Activated T-cell treated with anti-CD3 and anti-CD28 coated beads, Interleukin-2, amount 50 U/mL, for 1 hour (primary cell): ENCODE measurements around the gene TNFSF11.

ENCODE experiments used
- DNase-seq: peaks from one replicate; pipeline ENCODE4 v3.0.0-alpha.2; 2020

Gene TNFSF11

GRCh38 chr13:42561752-42562467 lies 12.0 kb upstream of the TNFSF11 start:
- no peak for DNase-seq

DNA sequence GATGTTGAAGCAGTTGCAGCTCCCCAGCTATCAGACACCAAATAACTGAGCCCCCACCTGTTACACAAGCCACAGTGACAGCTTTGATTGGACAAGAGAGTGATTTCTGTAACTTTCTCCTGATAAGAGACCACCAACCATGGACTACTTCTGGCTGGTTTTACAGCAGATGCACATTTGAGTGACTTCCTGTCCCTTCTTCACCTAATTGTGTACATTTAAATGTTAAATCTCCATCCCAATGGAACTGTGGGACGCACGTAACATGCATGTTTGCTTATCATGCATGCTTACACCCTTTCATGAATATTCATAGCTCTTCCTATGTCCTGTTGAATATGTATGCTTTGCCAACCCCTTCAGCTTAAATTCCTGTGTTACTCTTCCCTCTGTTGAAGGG lies 6.0 kb upstream of the TNFSF11 start:
- DNase-seq, result no peak

- no peak for DNase-seq
Observed at GRCh38 chr13:42569576-42570344, 4.2 kb upstream of the TNFSF11 start.

DNA sequence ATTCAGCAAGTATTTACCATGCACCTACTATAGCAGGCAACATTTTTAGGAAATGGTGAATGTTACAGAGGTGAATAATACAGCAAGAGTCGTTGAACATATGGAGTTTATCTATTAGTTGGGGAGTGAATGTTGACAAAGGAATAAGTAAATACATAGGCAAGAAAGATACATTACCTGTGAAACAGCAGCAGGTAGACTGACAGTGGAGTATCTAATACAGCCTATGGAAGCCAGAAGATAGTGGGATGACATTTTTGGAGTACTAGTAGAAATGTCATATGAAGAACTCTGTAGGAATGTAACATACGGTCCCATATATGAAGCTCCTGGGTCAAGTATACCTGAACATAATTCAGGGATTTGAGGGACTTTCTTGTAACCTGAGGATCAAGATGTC lies 2.1 kb upstream of the TNFSF11 start:
- DNase-seq, result no peak

- peak; percentile 40 for DNase-seq
Observed at GRCh38 chr13:42574435-42575311, 721 bp downstream of the TNFSF11 start.

DNA sequence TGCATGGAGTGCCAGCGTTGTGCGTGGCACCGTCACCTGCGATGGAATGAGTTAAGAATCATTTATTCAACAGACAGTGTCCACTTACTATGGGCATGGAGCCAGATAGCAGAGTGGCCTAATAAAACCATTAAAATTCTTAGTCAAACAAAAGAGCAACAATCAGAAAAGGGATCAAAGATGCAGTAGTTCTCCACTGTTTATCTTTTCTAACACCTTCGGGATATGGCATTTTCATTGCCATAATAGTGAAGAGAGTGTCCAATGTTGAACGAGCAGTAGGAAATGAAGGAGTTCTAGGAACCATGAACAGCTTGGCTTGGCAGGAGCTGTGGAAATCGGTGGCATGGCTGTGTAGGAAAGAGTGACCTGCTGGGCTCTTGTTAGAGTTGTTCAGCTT lies 2.0 kb downstream of the TNFSF11 start:
- DNase-seq, result no peak

DNA sequence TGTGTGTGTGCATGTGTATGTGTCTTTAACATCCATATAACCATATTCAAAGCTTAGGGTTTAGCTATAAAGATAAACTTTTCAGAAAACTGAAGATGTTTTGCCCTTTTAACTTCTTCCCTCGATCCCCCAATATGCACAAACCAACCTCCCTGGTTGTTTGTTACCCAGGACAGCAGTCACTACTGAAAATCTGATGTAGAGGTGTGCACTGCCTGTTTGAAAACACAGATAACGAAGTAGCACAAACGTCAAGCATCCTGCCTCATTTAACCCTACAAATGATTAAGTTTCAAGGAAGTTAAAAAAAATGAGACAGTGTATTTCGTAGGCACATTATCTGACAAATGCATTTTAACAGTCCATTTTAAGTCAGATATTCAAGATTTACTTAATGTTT lies 3.6 kb downstream of the TNFSF11 start:
- no peak for DNase-seq

- DNase-seq, result no peak
Observed at GRCh38 chr13:42580644-42581043, 6.7 kb downstream of the TNFSF11 start.

DNA sequence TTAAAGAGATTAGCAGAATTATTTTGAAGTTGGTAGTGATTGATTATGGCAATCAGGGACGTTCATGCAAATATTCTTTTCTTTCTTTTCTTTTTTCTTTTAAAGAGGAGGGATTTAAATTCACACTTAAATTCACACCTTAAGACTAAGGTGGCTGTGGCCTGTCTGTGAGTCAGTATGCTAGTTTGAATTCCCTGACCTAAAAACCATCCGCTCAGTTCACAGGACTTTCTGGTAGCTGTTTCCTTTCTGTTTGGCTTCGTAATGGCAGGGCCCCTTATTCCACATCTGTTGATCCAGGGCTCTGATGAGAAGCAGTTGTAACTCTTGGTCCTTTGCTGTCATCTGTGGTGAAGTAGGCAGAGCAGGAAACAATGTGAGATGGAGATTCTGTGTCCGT lies 7.5 kb downstream of the TNFSF11 start:
- no peak for DNase-seq

DNA sequence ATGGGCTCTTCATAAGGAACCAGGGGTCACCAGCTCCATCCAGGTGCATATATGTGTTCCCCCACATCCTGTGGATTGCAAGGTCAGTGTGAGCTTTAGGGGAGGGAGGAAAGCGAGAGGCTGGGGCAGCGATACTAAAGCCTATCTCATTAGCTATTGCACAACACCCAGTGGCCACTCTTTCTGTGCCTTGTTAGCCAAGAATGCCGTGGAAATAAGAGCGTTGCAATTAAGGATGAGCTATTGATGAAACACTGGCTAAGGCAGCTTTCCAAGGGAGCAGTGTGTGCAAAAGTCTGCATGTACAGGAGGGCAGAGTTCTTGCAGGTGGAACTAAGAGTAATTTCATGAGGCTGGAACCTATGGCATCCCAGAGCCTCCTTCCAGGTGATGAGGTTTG lies 17.6 kb downstream of the TNFSF11 start:
- DNase-seq, result no peak

- no peak for DNase-seq
Observed at GRCh38 chr13:42592915-42593900, 19.3 kb downstream of the TNFSF11 start.

- peak; percentile 21 for DNase-seq
Observed at GRCh38 chr13:42594481-42595252, 20.7 kb downstream of the TNFSF11 start.

DNA sequence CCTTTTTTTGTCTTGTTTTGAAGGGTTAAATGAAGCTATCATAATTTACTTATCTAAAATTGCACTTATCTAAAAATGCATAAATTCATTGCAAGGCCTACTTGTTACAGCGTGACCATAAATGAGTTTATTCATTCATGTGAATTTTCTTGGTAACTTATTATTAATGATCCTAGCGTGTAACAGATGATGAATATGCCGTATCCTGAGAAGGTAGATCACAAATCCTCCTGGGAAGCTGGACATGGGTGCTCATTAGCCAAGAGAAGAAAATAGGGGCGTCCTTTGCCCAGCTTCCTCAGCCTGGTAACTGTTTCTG lies 21.3 kb downstream of the TNFSF11 start:
- DNase-seq, result no peak

DNA sequence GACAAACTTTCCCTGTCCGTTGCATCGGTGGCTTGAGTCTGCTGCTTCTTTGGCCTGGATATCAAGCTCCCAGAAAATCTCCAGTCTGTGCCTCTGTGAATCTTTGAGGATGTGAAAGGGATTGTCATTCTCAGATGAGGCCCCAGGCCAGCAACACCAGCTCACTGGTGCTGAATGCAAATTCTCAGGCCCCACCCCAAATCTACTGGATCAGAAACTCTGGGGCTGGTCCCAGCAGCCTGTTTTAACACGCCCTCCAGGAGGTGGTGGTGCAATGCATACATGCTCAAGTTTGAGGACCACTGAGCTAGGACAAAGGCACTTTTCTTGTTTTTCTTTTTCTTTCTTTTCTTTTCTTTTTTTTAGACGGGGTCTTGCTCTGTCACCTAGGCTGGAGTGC lies 23.6 kb downstream of the TNFSF11 start:
- no peak for DNase-seq

DNA sequence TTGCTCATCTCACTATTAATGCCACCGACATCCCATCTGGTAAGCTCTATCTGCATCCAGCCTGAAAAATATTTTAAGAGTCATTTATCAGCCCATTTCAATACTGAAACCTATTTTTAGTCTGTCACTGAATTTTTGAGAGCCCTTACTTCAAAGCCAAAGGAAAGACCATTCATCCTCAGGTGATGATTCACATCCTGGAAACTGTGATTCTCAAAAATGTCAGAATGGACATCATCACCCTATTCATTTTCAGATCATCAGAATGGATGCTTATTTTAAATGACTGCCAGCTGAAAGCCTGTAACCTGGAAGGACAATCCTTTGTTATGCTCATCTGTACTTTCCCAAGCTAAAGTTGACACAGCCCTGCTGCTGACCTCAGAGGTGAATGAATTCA lies 27.0 kb downstream of the TNFSF11 start:
- no peak for DNase-seq

DNA sequence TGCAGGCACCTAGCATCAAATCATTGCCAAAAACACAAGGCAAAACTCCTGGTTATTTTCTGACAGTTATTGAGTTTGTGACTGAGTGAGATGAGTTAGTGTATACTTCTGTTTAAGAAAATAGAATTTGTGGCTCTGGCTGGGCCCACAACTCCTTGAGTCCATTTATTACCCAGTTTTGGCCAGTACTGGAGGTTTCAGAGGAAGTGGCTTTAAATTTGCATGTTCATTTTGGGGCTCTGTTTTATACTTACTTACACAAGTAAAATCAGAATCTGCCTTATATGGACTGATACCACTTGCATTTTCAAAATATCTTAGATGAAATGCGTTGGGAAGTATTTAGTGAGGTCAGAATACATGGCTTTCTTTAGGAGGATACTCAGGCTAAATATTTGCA lies 29.0 kb downstream of the TNFSF11 start:
- no peak for DNase-seq

GRCh38 chr13:42603571-42603970 lies 29.6 kb downstream of the TNFSF11 start:
- no peak for DNase-seq

DNA sequence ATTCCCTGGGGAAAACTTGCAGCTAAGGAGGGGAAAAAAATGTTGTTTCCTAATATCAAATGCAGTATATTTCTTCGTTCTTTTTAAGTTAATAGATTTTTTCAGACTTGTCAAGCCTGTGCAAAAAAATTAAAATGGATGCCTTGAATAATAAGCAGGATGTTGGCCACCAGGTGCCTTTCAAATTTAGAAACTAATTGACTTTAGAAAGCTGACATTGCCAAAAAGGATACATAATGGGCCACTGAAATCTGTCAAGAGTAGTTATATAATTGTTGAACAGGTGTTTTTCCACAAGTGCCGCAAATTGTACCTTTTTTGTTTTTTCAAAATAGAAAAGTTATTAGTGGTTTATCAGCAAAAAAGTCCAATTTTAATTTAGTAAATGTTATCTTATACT lies 33.6 kb downstream of the TNFSF11 start:
- DNase-seq, result no peak

- DNase-seq, result no peak
Observed at GRCh38 chr13:42610649-42611048, 36.7 kb downstream of the TNFSF11 start.

GRCh38 chr13:42611086-42611779 lies 37.3 kb downstream of the TNFSF11 start:
- DNase-seq, result no peak
